HL-60 (cell line): ENCODE results near the gene KRT74.

Experiments used
- GABPA ChIP-seq: IDR thresholded peaks from 2 replicates; pipeline ENCODE4 v1.6.1; 2012; ENCODE audit warnings: low read depth
- POLR2AphosphoS5 ChIP-seq: IDR thresholded peaks from 2 replicates; pipeline ENCODE4 v1.6.1; 2012; ENCODE audit warnings: low read depth
- SPI1 ChIP-seq: IDR thresholded peaks from 2 replicates; pipeline ENCODE4 v1.6.1; 2012; ENCODE audit warnings: low read depth, mild to moderate bottlenecking, borderline replicate concordance
- TF ChIP-seq, protein P1 (sequence below): IDR thresholded peaks from one replicate; pipeline ENCODE4 v1.5.1; 2011; ENCODE audit warnings: low read length, control low read depth, inconsistent platforms; ENCODE audit not compliant: insufficient read depth
- TF ChIP-seq, protein P2 (sequence below): IDR thresholded peaks from 2 replicates; pipeline ENCODE4 v1.6.1; 2012; ENCODE audit warnings: low read depth; ENCODE audit not compliant: insufficient replicate concordance

DNA sequence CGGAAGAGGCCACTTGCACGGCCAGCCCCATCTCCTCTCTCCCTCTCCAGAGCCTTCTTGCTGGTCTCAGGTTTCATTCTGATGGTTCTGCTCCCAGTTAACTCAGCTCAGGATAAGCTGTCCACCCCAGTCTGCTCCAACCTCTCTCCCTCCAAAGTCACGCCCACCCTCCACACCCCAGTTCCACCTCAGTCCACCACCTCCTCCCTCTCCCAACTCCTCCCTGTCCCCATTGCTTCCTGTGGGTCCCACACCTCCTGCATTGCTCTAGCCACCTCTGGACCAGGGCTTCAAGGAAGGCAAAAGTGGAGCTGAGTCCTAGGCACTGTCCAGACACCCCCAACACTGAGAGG is 33.8 kb downstream of the KRT74 start:
- TF ChIP-seq, protein P1, sequence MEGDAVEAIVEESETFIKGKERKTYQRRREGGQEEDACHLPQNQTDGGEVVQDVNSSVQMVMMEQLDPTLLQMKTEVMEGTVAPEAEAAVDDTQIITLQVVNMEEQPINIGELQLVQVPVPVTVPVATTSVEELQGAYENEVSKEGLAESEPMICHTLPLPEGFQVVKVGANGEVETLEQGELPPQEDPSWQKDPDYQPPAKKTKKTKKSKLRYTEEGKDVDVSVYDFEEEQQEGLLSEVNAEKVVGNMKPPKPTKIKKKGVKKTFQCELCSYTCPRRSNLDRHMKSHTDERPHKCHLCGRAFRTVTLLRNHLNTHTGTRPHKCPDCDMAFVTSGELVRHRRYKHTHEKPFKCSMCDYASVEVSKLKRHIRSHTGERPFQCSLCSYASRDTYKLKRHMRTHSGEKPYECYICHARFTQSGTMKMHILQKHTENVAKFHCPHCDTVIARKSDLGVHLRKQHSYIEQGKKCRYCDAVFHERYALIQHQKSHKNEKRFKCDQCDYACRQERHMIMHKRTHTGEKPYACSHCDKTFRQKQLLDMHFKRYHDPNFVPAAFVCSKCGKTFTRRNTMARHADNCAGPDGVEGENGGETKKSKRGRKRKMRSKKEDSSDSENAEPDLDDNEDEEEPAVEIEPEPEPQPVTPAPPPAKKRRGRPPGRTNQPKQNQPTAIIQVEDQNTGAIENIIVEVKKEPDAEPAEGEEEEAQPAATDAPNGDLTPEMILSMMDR = no peak
- TF ChIP-seq SPI1 (no peak), POLR2AphosphoS5 (no peak), GABPA (no peak)
- TF ChIP-seq, protein P2, sequence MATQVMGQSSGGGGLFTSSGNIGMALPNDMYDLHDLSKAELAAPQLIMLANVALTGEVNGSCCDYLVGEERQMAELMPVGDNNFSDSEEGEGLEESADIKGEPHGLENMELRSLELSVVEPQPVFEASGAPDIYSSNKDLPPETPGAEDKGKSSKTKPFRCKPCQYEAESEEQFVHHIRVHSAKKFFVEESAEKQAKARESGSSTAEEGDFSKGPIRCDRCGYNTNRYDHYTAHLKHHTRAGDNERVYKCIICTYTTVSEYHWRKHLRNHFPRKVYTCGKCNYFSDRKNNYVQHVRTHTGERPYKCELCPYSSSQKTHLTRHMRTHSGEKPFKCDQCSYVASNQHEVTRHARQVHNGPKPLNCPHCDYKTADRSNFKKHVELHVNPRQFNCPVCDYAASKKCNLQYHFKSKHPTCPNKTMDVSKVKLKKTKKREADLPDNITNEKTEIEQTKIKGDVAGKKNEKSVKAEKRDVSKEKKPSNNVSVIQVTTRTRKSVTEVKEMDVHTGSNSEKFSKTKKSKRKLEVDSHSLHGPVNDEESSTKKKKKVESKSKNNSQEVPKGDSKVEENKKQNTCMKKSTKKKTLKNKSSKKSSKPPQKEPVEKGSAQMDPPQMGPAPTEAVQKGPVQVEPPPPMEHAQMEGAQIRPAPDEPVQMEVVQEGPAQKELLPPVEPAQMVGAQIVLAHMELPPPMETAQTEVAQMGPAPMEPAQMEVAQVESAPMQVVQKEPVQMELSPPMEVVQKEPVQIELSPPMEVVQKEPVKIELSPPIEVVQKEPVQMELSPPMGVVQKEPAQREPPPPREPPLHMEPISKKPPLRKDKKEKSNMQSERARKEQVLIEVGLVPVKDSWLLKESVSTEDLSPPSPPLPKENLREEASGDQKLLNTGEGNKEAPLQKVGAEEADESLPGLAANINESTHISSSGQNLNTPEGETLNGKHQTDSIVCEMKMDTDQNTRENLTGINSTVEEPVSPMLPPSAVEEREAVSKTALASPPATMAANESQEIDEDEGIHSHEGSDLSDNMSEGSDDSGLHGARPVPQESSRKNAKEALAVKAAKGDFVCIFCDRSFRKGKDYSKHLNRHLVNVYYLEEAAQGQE = no peak
